Right kidney (tissue), 9 donors: Measurements from ENCODE around the gene KLK14.

ENCODE experiments used
- DNase-seq: peaks from one replicate; pipeline ENCODE4 v3.0.0-alpha.2; 2016
- long read RNA-seq, 8 donors: transcript quantifications; one replicate each; lab custom pipeline, GENCODE V29; 2026

Gene KLK14, protein sequence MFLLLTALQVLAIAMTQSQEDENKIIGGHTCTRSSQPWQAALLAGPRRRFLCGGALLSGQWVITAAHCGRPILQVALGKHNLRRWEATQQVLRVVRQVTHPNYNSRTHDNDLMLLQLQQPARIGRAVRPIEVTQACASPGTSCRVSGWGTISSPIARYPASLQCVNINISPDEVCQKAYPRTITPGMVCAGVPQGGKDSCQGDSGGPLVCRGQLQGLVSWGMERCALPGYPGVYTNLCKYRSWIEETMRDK
- long read RNA-seq, donor 1: 0 reads
- long read RNA-seq, donor 2: 0 reads
- long read RNA-seq, donor 3: 0 reads
- long read RNA-seq, donor 4: 0 reads
- long read RNA-seq, donor 5: 0 reads
- long read RNA-seq, donor 6: 0 reads
- long read RNA-seq, donor 7: 0 reads
- long read RNA-seq, donor 8: 0 reads

DNA sequence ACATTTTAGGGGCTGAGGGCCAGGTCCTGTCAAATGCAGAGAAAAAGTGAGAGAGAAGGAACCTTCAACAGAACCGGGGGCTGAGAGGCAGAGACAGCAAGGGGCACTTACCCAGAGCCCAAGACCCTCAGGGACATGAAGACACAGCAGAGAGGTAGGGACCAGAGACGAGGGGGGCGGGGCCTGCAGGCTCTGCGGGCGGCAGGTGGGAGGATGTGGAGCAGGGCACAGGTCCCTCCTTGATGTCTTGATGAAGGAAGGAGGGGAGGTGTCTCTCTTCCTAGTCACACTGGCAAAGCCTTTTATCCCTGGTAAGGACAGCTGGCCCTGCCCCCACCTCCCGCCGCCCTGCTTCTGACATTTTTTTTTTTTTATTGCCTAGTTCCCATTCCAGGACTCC lies at the start of gene KLK14:
Gene KLK14, minus strand, starts transcription at position 277 of the 400 bp plus-strand sequence. Its CDS starts 273 bp downstream, at position 4.
- DNase-seq: no peak

DNA sequence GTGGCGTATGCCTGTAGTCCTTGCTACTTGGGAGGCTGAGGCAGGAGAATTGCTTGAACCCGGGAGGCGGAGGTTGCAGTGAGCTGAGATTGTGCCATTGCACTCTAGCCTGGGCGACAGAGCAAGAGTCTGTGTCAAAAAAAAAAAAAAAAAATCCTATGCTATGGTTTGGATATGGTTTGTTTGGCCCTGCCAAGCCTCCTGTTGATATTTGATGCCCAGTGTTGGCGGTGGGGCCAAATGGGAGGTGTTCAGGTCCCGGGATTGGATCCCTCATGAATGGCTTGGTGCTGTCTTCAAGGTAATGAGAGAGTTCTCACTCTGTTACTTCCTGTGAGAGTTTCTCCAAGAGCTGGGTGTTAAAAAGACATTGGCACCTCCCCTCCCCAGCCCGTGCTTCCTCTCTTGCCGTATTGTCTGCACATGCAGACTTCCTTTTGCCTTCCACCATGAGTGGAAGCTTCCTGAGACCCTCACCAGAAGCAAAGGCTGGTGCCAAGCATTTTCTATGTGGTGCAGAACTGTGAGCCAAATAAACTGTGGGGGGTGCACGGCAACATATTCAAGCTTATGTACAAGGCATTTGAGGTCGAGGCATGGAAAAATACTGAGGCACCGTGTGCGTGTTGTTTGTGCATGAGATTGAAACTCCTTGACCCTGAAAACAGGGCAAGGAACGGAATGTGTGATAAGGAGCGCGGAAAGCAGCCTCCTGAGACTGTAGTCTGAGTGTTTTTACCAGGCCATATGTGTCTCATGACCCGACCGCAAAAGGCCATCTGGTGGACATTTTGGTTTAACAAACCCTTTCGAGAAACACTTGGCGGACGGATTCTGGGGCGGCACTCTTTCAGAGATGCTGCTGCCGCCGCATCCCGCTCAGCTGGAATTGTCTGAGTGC lies 49.3 kb upstream of the KLK14 start:
- DNase-seq: peak; percentile 33

DNA sequence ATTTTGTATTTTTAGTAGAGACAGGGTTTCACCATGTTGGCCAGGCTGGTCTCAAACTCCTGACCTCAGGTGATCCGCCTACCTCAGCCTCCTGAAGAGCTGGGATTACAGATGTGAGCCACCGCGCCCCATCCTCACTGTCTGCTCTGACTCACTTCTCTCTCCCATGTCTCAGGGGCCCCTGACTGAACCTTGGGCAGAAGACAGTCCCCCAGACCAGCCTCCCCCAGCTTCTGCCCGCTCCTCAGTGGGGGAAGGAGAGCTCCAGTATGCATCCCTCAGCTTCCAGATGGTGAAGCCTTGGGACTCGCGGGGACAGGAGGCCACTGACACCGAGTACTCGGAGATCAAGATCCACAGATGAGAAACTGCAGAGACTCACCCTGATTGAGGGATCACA lies 47.0 kb upstream of the KLK14 start:
- no peak for DNase-seq

DNA sequence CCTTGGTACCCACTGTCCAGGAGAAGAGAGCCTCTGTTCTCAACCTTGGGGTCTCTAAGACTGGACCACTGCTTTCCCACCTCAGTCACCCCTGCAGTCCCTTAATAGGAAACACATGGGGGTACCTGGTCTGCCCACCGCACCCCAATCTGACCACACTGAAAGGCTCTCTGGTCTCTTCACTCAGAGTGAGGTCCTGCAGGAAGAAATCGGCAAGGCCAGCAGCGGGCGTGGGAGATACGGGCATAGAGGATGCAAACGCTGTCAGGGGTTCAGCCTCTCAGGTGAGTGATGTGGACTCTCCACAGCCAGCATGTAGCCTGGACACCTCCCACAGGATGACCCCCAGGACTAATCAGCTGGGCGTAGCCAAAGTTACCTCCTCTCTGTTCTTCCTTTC lies 45.5 kb upstream of the KLK14 start:
- DNase-seq: no peak

DNA sequence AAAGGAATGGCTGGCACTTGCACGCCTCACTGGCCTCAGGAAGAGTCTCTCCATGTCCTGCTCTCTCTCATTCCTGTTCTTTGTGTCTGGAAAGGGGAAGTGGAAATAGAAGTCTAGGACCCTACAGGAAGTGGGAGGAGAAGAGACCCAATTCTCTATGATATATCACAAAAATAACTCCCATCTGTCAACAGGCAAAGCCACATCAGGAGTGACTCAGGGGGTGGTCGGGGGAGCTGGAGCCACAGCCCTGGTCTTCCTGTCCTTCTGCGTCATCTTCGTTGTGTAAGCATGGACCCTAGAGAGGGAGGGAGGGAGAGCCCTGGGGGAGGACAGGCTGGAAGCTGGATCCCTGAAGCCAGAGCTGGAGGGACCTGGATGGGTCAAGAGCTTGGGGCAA lies 45.1 kb upstream of the KLK14 start:
- no peak for DNase-seq

DNA sequence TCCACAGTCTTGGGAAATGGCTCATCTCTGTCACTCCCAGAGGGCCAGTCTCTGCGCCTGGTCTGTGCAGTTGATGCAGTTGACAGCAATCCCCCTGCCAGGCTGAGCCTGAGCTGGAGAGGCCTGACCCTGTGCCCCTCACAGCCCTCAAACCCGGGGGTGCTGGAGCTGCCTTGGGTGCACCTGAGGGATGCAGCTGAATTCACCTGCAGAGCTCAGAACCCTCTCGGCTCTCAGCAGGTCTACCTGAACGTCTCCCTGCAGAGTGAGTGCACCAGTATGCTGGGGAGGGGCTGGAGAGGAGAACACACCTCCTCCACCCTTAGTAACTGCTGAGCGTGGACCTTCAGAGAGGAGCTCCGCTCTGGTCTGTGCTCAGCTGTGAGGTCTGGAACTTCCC lies 44.3 kb upstream of the KLK14 start:
- no peak for DNase-seq

DNA sequence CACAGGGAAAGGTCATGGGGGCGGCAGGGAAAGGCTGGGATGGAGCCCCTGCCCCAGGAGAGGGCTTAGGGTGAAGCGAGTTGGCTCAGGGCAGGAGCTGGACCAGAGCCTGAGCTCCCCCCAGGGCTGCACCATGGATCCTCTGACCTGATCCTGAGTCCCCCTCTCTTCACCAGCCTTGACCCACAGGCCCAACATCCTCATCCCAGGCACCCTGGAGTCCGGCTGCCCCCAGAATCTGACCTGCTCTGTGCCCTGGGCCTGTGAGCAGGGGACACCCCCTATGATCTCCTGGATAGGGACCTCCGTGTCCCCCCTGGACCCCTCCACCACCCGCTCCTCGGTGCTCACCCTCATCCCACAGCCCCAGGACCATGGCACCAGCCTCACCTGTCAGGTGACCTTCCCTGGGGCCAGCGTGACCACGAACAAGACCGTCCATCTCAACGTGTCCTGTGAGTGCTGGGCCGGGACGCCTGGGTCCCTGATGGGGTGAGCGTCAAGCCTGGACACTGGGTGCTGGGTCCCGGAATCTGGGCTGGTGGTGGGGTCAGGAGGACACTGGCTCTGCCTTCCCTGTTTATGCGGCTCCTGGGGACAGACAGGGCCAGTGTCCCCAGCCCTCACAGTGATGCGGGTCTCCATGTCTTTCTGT lies 42.9 kb upstream of the KLK14 start:
- DNase-seq: no peak

DNA sequence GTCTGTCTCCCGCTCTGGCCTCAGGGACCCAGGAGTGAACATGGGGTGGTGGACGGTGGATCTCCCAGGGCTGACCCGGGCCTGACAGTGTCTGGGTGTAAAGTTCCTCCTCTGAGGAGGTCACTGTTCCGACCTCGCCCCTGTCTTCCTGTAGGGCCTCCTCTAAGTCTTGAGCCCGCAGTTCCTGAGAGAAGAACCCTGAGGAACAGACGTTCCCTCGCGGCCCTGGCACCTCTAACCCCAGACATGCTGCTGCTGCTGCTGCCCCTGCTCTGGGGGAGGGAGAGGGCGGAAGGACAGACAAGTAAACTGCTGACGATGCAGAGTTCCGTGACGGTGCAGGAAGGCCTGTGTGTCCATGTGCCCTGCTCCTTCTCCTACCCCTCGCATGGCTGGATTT lies 42.0 kb upstream of the KLK14 start, which contains the start of gene SIGLEC9:
Gene SIGLEC9, plus strand, starts transcription at position 178 of the 400 bp plus-strand sequence. Its CDS starts 69 bp downstream, at position 247.
- DNase-seq: no peak

DNA sequence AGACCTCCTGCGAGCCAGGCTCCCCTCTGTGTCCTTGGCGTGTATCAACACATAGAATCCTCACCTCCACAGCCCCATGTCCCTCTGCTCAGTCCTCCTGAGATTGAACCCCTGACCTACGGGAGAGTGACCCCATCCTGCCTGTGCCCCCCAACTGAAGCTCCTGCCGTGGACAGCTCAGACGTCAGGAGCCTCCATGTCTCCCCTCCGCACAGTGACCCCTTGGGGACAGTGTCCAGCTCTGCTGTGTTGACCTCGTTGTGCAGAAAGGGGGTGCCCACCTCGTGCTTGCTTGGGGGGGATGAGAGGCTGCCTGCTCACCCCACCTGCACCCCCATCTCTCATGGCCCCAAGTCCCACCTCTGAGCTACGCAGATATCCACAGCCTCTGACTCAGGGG lies 41.5 kb upstream of the KLK14 start:
- no peak for DNase-seq

DNA sequence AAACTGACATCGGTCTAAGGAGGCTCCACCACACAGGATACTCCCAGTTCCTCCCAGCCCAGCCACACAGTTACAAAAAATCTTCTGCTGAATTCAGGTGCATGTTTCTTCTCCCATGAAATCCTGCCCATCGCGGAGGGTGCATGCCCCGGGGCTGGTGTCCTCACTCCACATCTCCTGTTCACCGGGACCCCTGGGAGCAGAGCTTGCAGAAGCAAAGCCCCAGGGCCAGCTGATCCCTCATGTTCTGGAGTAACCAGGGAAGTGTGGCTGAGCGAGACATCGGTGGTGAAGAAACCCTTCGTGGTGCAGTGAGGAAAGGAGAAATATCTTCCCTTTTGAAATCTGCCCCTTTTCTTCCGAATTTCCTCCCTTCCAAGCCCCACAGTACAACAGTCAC lies 41.1 kb upstream of the KLK14 start:
- DNase-seq: no peak

DNA sequence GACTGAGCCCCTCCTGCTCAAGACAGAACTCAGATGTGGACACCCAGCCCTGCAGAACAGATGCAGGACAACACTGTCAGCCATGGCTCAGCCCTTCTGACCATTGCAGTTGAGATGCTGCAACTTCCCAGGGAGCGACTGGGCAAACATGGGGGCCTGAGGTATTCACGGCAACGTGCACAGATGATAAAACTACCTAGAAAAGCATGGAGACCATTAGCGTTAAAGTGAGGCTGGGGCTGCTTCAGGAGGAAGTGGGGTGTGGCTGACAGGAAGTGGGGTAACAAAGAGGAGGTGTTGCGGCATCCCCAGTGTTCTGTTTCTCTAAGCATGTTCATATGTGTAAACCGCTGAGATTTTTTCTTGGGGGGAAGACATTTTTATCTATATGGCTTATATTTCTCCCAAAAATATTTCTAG lies 40.7 kb upstream of the KLK14 start:
- DNase-seq: no peak

DNA sequence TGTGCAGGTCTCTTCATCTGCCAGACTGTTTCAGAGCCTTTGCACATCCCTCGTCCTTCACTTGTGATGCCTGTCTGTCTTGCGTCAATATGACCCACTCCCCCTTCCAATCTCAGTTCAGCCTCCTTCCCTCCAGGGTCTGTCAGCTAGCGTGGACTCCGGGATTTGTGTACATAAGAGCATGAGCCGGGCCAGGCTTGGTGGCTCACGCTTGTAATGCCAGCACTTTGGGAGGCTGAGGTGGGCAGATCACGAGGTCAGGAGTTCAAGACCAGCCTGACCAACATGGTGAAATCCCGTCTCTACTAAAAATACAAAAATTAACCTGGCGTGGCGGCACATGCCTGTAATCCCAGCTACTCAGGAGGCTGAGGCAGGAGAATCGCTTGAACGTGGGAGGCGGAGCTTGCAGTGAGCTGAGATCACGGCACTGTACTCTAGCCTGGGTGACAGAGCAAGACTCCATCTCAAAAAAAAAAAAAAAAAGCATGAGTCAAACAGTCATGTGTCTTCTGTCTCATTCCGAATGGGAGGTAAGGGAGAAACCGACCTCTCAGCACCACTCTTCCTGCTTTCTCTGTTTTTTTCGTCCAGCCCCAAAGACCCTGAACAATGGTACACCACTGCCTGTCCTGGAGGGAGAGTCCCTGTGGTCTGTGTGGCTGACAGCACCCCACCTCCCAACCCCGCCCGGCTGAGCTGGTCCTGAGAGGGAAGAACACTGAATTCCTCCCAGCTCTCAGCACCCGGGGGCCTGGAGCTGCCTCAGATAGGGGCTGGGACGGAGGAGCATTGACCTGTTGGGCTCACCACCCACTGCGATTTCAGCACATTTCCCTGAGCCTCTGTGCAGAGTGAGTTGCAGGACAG lies 39.7 kb upstream of the KLK14 start:
- DNase-seq: no peak

DNA sequence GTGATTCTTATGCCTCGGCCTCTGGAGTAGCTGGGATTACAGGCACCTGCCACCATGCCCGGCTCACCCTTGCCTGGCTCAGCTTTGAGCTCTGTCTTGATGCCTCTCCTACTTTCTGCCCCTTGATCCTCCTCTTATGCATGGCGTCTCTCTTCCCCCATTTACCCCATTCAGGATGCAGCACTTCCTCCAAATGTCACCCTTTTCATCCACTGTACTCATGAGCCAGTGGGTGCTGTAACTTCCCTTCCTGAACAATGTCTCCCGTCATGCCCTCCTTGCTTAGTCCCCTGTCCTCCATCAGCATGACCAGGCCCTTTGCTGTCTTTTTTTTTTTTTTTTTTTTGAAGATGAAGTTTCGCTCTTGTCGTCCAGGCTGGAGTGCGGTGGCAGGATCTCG lies 38.6 kb upstream of the KLK14 start:
- no peak for DNase-seq

DNA sequence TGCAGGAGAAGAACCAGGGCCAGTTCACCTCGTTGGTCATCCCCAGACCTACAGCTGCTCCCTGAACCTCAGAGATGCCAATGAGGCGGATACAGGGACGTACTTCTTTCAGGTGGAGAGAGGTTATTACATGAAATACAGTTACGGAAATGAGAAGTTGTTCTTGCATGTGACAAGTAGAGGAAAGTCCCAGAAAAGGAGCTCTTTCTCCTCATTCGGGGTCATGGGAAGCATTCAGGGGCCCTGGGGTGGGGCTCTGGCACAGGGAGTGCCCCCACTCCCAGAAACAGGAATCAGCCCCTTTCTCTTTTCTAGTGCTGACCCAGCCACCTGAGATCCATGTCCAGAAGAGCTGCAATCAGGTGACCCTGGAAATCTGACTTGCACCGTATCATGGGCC lies 37.5 kb upstream of the KLK14 start:
- no peak for DNase-seq

DNA sequence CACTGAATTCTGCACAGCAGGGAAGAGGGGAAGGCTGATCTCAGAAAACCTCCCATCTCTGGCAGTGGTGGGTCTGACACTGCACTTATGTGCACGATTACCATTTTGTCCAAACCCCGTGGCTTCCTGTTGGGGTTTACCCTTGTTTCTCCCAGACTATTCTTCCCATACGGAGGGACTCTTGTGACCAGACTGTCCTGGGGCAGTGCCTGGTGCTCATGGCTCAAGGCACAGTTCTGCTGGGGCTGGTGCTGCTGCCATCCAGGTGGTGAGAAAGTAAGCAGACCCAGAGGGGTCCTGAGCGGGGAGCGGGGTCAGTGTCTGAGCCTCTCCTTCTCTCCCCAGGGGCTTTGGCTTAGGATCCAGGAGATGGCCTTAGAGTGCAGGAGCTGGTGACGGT lies 36.9 kb upstream of the KLK14 start:
- no peak for DNase-seq

DNA sequence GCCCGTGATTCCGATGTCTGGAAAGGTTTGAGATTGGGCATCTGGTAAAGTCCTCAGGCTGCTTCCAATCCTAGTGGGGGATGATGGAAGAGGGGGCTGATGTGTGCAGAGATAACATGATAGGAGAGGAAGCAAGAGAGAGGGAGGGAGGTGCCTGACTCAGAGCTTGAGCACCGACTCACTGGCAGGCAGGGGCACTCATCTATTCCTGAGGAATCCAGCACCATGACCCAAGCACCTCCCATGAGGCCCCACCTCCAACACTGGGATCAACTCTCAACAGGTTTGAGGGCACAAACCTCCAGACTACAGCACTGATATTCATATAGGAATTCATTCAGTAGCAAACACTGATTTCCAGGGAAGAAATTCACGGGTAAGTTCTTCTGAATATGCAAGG lies 36.4 kb upstream of the KLK14 start:
- DNase-seq: no peak

DNA sequence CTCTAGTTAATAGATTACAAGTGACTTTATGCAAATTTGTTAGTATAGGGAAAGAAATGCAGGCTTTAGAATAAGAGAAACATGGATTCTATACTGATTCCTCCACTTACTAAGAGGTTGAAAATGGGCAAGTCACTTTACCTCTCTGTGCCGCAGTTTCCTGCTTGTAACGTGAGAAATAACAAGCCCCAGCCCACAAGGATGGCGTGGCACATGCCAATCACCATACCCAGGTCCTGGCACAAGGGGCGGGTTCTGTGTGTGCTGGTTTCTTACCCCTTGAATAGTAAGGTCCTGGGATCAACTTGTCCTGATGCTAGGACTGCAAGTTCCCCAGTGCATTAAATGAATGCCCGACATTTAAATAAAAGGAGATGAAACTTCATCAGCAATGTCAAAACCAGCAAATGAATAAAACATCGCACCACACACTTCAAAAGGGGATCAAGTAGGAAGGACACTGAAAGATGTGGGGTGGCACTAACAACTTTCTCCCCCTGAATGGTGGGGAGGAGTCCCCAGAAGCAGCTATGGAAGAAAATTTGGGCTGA lies 34.1 kb upstream of the KLK14 start:
- DNase-seq: no peak

DNA sequence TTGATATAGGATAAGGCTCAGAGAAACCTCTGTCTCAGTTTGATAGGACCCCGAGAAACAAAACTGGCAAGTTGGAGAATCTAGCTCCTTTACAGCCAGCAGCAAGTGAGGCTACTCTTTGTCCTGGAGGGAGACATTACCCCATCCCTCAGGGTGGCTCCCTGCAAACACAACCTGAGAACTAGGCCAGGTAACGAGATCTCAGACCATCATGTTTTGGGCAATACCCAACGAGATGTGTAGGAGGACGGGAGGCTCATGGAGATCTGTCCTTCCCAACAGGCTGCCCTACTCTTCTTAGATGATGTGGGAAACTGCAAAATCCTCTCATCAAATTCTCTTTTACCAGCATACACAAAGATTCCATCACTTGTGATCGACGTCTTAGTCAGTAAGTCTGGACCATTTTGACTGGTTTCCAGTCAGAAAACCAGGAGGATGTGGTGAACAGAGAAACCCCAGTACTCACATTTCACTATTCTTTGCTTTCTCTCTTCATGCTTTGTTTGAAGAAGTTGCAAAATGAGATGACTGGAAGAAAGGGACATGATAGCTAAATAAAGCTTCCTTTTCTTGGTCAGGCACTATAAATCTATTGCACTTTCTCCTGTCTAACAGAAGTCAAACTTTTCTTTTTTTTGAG lies 31.5 kb upstream of the KLK14 start:
- DNase-seq: no peak

DNA sequence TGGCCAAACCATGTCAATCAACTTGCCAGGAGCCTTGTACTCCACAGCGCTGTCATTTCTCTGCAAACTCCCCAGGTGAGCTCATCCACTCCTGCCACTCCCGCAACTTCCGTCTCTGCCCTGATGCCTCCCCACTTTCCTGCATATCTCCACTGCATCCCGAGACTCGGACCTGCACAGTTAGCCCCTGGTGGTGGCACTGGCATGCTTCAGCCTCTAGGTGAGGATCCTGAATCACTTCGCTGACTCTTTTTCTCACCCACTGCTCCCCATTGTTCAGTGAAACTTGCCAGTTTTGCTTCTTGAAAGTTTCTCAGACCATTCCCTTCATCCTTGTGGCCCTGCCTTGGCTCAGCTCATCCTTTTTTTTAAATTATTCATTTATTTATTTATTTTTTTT lies 28.9 kb upstream of the KLK14 start:
- no peak for DNase-seq

DNA sequence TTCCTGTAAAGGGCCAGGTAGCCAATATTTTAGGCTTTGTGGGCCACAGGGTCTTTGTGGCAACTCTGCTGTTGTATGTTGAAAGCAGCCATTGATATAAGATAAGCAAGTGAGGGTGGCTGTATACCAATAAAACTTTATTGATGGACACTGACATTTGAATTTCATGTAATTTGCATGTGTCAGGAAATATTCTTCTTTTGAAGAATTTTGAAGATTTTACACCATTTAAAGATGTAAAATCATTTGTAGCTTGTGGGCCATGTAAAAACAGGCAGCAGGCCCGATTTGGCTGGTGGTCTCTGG lies 27.9 kb upstream of the KLK14 start:
- no peak for DNase-seq

DNA sequence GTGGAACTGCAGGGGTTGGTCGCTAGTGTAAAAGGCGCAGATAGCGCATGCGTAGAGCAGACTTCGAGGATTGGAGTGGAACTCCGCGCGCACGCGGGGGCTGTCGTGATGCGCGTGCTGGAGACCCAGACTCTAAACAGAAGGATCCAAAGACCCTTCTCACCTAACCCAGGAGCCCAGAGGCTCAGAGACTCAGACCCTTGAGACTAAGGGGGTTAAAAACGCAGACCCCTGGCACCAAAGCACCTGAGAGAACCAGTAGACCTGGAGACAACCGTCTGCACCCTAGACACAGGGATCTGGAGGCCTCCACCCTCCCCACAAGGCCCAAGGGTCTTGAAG lies 26.1 kb upstream of the KLK14 start:
- DNase-seq: no peak
